ENCODE measurements around the gene MRGPRF.

The MRGPRF gene

DNA sequence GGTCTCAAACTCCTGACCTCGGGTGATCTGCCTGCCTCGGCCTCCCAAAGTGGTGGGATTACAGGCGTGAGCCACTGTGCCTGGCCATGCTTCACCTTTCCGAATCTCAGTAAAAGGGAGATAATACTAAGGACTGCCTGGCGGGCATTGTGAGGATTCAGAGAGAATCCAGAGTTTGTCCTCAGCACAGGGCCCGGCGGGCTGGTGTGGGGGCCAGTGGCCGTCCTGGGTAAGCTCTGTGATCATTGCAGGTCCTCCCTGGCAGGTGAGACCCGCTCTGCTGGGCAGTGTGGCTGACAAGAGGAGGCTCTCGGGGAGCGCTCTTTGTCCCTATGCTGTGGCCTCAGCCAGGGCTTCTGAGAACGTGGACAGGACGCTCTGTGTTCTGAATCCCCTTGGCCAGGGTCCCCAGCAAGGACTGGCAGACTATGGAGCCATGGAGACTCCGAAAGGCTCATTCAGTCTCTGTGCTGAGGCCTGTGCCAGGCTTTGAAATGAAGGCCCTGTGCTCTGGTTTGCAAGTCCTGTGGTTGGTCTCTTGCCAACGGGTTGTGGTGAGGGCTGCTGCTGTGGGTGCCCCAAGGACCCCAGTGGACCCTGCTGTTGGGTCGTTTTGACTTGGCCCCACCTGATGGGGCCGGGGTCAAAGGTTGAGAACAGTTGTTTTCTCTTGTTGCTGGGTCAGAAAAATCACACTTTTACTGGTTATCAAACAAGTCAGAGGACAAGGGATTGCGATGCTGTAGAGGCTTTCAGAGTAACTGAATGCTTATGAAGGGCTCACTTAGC is 37.7 kb upstream of the MRGPRF start:
- DNase-seq: no peak

DNA sequence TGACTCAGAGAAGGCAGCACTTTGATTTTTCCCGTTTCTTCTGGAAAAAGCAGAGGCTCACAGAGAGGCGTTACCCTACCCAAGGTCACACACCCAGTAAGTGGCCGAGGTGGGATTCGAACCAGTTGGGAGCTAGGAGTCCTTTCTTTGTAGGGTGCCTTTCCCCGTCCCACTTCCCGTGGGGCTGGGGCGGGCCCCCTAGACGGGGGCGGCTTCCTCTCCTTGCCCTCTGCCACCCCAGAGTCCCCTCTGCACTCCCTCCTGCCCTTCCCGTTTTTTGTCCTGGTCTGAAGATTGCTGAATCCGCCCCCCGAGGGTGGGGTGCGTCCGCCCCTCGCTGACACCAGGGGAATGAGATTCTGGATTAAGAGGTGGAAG is 36.4 kb upstream of the MRGPRF start:
- no peak for DNase-seq

DNA sequence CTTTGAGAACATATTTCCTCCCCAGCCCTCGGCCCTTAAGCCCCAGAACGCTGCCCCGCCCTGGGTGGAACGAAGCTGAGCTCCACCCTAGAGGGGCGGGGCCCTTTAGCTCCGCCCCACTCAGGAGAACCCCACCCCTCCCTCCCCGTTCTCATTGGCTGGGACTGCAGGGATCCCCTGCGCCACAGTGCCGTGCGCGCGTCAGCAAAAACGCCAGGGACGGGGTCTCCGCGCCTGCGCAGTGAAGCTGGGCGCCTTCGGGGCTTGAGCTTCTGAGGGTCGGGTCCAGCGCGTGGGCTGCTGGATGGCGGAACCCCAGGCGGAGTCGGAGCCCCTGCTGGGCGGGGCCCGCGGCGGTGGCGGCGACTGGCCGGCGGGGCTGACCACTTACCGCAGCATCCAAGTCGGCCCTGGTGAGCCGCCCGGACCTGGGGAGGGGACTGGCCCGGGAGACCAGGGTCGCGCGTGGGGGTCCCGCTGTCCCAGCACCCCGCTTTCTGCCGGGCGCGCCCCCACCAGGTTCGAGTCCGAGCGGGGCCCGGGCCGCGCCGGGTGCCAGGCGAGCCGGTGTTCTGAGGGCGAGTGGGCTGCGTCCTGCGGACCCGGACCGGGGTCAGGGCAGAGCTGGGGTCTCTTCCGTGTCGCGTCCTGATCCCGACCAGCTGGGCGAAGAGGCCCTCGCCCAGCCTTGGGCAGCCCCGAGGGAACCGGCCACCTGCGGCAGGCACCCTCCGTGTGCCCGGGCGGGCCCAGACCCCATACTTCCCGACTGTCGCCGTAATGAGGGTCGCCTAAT is 35.8 kb upstream of the MRGPRF start, which contains the start of gene TPCN2:
TPCN2 (plus strand) TSS at position 239 of the 796 bp plus-strand sequence; CDS start at position 305, 66 bp downstream.
- DNase-seq: peak; percentile 92

DNA sequence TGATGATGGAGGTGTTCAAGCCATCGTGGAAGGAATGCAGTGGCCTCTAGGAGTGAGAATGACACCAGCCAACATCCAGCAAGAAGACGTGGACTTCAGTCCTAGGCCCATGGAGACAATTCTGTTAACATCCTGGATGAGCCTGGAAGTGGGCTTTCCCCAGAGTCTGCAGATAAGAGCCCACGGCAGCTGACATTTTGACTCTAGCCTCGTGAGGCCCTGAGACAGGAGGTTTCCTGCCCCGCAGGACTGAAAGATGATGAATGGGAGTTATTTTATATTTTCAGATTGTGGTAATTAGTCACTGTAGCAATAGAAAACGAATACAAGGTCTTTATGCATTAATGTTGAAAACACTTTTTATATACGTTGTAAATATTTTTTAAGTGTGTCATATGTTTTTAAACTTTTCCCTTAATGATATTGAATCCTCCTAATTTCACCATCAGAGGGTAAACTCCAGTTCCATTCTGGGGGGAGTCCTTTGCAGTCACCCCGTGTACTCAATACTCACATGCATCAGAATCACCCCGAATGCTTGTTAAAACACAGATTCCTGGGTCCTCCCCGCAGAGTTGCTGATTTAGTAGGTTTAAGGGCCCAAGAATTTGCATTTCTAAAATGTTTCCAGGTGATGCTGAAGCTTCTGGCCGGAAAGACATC is 35.1 kb upstream of the MRGPRF start:
- no peak for DNase-seq

DNA sequence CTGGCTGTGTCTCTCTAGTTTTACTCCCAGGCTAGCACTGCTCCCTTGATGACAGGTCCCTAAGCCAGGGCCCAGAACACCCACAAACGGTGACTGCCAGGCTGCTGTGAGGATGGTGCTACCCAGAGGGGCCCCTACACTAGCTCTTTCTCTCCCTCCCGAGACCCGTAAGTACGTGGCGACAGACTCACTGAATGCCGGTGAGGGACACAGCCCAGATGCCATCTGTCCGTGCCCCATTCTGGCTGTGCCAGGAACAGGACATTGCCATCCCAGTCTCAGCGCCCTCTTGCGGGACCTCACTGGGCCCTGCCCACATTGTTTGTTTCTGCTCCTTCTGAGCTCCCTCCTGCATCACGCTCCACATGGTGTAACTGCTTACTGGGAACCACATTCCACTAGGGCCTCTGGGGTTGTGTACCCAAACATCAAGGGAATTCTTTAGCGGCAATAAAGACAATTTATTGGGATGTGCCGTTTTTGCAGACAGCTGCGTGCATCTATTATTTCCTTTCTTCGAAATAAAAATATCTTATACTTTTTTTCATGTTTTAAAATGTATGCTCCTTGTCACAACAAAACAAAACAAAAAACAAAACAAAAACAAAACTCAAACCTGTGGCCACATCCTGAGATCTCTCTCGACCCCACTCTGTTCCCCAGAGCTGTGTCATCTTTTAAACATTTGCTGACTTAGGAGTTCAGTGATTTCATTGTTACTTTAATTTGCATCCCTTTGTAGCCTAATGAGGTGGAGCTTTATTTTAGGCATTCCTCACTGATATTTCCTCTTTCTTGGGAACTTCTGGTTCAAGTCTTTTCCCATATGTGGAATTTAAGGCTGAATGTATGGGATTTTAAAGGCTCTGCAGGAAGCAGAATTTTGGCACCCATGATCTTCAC is 31.3 kb upstream of the MRGPRF start:
- peak; percentile 13 for DNase-seq

DNA sequence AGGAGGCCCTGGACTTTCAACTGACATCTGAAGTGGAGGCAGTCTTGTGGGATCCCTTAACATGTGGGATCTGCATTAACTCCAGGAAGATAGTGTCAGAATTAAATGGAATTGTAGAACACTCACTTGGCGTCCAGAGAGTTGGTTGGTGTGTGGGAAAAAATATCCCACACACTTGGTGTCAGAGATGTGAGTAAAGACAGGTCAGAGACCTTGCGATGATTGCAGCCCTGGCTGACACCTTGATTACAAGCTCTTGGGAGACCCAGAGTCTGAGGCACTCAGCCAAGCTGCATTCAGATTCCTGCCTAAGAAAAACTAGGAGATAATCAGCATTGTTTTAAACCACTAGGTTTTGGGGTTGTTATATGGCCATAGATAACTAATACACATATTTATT is 28.5 kb upstream of the MRGPRF start:
- DNase-seq: no peak

DNA sequence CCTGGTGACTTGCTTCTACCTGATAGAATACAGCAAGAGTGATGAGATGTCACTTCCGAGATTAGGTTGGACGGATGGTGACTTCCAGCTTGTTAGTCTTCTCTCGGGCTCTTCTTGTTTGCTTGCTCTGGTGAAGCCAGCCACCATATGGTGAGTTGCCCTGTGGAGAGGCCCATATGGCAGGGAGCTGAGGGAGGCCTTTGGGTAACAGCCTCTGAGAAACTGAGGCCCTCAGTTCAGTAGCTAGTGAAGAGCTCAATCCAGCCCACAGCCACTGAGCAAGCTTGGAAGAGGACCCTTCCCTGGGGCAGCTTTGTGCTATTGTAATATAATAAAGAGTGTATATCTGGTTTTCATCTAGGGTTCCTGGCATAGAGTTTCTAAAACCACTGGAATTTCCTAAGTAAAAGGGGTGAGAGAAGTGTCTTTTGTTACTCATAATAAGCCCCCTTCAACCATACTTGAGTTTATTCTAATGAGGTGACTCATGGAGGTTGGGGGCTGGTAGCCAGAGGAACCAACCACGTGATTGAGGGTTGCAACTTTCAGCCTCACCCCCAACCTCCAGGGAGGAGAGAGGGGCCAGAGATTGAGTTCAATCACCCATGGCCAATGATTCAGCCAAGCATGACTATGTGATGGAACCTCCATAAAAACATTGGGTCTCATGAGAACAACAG is 27.7 kb upstream of the MRGPRF start:
- DNase-seq: no peak

DNA sequence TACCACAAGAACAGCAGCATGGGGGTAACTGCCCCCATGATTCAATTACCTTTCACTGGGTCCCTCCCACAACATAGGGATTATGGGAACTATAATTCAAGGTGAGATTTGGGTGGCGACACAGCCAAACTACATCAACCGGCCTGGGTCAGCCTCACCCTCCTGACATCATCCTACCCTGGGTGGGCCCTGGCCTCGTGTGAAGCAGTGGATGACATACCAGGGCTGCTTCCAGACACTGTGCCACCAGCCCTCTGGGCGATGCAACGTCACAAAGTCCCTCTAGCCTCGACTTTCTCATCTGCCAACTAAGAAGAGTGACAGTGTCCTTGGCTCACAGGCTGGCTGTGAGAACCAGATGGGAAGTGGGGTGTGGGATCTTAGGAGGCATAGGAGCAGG is 27.0 kb upstream of the MRGPRF start:
- DNase-seq: no peak

DNA sequence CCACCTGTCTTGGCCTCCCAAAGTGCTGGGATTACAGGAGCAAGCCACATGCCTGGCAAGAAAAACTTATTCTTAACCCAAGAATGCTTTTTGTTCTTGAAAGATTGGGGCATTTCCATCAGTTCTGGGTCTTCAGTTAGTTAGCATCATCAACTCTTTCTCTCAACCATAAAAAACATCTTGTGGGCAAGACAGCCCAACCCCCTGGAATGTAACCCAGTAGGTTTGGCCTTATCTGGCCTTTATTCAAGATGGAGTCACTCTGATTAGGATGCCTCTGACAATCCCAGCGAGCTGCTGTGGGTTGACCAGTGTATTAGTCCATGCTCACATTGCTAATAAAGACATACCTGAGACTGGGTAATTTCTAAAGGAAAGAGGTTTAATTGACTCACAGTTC is 26.5 kb upstream of the MRGPRF start:
- no peak for DNase-seq

DNA sequence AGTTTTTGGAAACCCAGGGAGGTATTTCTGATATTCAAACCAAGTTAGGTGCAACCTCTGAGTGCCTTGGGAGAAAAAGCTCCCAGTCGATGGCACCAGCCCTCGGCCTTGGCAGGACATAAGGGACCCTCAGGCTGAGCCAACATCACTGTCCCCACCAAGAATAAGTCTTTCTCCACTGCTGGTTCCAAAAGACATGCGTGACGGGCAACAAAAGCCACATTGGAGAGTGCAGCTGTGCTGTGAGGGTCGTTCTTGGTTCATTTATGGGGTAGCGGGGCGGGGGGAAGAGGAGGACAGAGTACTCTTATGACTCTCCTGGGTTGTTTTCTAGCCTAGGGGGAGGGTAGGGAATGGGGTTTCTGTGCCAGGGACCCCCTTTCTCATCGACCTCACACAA is 24.5 kb upstream of the MRGPRF start:
- no peak for DNase-seq

DNA sequence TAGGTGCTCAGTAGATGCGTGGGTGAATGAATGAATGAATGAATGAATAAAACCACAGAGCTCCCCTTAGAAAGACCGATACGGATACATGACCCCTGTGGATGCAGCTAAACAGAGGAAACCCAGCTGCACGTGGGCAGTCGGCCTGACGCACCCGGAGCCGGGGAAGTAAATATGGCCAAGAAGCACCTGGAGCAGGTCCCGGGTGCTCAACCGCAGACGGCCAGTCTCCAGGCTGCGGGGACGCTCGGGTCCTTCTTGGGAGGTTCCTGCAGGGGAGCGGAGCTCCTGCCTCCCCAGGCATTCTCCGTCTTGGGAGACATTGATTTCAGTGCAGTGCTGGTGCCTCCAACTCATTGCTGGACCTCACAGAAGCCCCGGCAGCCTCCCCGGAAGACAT is 24.0 kb upstream of the MRGPRF start:
- no peak for DNase-seq

DNA sequence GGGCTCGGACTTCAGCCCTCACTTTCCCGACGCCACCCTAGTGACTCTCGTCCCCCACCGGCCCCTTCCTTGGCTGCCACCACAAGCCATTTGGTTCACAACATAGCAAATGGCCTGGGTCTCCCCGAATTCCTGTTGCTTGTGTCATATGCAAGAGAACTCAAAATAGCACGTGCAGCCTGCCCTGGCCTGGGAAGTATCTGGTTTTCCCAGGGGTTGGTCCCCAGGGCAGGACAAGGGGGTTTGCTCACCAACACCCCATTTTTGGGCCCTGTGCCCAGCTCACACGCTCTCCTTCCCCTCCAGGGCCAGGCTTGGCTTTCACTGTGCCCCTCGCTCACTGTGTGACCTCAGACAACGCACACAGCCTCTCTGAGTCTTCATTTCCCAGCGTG is 22.9 kb upstream of the MRGPRF start:
- DNase-seq: no peak

DNA sequence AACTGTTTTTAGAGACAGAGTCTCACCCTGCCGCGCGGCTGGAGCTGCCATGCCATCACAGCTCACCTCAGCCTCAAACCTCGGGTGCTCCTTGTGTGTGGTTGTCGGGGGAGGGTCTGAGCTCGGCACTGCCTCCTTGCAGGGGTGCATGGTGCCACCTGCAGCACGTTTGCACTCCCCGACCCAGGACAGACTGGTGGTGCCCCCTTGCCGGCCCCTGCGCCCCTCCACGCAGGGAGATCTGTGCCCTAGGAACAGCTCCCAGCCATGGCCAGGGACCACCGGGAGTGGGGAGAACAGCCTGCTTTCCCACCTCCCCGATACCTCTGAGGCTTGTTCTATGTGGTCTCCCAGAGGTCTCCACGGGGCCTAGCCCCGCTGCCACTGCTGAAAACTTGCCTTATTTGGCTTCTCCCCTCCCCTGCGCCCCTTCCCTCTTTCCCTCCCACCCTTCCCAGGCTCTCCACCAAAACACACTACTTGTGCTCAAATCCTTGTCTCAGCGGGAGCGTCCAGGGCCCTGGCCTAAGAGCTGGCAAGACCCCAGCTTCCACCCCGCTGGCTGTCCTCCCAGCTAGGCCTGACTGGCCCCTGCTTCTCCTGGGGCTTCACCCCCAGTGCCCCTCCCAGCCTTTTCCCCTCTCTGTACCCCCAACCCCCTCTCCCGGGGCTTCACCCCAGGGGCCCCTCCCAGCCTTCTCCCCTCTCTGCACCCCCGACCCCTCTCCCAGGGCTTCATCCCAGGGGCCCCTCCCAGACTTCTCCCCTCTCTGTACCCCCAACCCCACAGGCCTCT is 22.3 kb upstream of the MRGPRF start:
- no peak for DNase-seq

DNA sequence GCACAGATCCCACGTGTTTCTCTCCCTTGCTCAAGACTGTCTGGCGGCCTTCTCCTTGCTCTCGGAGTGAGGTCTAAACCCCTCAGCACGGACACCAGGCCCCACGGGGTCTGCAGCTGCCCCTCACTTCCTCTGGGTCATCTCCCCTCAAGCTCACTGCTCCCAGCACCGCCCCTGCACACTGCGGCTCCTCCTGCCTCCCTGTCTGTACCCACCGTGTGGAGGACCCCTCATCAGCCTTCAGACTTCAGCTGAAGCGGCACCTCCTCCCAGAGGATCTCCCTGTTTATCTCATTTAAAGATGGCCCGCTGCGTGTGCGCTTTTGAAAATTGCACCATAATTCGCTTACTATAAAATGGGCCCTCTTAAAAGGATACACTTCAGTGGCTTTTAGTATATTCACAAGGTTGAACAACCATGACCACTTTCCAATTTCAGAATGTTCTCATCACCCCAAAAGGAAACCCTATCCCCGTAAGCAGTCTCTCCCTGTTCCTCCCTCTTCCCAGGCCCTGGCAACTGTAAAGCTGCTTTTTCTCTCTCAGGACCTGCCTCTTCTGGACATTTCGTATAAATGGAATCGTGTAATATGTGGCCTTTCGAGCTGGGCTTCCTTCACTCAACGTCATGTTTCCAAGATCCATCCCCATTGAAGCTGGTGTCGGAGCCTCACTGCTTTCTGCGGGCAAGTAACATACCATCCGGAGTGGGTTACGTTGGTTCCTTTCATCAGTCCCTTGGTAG is 21.2 kb upstream of the MRGPRF start:
- no peak for DNase-seq

DNA sequence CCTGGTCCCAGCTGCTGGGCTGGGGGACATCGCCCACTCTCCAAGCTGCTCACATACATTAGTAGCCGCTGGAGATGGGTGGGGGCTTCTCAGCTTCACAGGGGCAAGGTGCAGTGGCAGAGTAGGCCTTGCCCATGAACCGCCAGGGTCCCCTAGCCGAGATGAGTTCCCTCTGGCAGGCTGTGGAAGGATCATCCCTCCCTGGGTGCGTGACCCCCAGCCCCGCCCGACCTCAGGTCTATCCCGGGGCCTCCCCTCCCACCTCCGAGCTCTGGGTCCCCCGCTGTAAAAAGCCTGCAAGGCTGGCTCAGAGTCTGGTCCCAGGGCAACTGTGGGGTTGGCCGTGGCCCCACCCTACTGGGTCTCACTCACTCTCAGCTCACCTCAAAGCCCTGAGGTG is 20.4 kb upstream of the MRGPRF start:
- DNase-seq: no peak

DNA sequence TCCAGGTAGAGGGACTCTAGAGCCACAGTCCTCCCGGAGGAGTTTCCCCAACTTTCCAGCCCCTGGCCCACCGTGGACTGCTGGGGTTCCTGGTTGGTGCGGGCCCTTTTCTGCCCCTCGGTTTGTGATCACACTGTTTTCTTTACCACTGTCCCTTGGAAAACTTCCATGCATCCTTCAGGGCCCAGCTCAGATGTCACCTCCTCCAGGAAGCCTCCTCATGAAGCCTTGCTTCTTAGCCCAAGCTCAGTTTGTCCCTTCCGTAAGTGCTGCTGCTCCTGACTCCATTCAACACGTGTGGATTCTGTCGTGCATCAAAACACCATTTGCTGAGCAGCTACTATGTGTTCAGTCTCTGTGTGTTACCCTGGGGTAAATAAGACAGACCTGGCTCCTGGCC is 19.8 kb upstream of the MRGPRF start:
- no peak for DNase-seq

DNA sequence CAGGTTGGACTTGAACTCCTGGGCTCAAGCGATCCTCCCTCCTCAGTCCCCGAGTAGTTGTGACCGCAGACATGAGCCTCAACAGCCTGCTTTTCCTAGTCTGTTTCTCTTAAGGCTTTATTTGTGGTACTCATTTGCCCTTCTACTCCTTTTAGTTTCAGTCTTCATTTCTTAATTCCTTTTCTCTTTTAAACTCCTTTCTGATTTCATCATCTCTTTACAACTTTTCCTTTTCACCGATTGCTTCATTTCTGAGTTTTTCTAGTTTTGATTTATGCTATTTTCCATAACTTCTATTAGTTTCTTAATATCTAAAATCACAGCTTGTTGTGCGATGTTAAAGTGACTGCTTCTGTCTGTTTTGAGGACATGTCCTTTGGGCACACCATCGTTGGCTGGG is 17.3 kb upstream of the MRGPRF start:
- no peak for DNase-seq

DNA sequence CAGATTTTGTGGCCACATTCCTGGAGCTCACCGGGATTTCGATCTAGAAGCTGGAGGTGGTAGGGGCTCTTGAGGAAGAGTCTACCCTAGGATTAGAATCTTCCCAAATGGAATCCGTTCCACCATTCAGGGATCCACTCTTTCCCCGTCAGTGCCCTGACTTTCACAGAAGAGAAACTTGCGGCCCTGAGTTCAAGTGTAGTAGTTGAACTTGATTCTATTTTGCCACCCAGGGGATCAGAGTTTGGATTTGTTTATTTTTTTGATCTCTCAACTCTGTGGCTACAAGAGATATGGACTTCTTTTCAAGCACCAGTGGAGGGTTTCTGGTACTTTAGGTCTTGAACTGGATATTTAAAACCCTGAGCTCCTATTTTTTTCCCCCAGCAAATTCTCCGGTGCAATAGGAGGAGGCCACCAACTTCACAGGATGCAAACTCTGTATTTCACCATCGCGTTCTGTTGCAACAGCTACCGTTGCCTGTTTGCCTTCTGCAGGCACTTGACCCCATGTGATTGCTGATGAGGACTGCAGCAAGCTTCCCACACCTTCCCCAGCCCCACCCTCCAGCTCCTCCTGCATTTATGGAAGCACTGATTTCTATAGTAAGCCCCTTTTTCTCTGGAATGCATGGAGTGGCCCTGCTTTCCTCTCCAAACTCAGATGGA is 14.8 kb upstream of the MRGPRF start:
- no peak for DNase-seq

DNA sequence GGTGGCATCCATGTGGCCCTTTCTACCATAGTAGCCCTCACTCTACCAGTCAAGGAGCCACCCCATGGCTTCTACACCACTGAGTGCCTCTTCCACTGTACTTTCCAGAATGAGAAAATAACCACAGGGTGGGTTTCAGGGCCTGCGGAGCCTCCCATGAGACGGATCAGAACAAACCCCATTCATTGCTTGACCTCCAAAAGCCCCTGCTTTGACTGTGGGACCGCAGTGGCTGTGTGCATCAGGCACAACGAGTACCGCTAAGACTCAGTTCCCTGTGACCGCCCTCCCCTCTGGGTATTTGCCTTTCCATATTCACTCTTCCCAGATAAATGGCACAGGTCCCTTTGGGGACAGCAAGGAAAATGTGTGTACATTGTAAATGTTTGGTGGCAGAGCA is 11.5 kb upstream of the MRGPRF start:
- DNase-seq: no peak

DNA sequence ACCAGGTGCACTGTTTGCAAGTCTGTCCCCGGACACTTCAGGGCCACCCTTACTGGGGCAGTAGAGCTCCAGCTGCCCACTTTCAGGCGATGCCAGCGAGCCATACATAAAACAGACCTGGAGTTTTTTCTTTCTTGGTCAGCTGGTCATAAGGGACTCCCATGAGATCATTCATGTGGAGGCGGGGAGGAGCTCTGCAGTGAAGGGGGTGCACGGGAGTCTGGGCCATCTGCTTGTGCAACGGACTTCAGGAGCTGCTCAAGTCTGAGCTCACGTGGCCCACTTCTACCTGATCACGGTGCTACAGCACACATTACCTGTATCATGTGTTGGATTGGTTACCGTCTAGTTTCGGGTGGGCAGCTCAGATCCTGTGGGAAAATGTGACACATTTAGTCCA is 9.2 kb upstream of the MRGPRF start:
- DNase-seq: no peak
